HepG2 (cell line): ENCODE results near the gene STK24. TPM values are rescaled to one million over a fixed set of nuclear protein-coding genes. Genes with fewer than 3 reads are reported as not detected.

Experiments
- DNMT3B ChIP-seq: conservative IDR thresholded peaks from 2 replicates; pipeline ENCODE4 v1.6.1; 2016; ENCODE audit warnings: missing biosample characterization, control low read depth
- FOXA3 ChIP-seq: IDR thresholded peaks from 2 replicates; pipeline ENCODE4 v1.6.1; 2016; ENCODE audit warnings: missing genetic modification reagents, missing compliant biosample characterization
- ISL2 ChIP-seq: sonication (generic); formaldehyde crosslinking; IDR thresholded peaks from 2 replicates; pipeline ENCODE4 v1.5.0; 2020; ENCODE audit warnings: missing genetic modification reagents
- JUND ChIP-seq: sonication (generic); formaldehyde crosslinking; IDR thresholded peaks from 2 replicates; pipeline ENCODE4 v1.8.0; 2022; ENCODE audit warnings: mild to moderate bottlenecking, missing genetic modification reagents
- KAT2B ChIP-seq: fragments of 150-350 bp; IDR thresholded peaks from 2 replicates; pipeline ENCODE4 v1.6.1; 2014; ENCODE audit warnings: low read depth, low read length, borderline replicate concordance
- POLR2AphosphoS2 ChIP-seq: IDR thresholded peaks from 2 replicates; pipeline ENCODE4 v1.6.1; 2011; ENCODE audit warnings: low read depth, low read length, improper control_type of control experiment
- POLR2AphosphoS5 ChIP-seq: IDR thresholded peaks from 2 replicates; pipeline ENCODE4 v1.6.1; 2012; ENCODE audit warnings: low read depth, low read length
- SALL1 ChIP-seq: sonication (generic); formaldehyde crosslinking; IDR thresholded peaks from 2 replicates; pipeline ENCODE4 v1.8.0; 2022; ENCODE audit warnings: mild to moderate bottlenecking, missing genetic modification reagents
- SMAD1 ChIP-seq: sonication (generic); formaldehyde crosslinking; IDR thresholded peaks from 2 replicates; pipeline ENCODE4 v1.4.0; 2020; ENCODE audit warnings: missing genetic modification reagents, low read depth, mild to moderate bottlenecking, borderline replicate concordance
- ZFY ChIP-seq: sonication (generic); formaldehyde crosslinking; IDR thresholded peaks from 2 replicates; pipeline ENCODE4 v1.4.0; 2020; ENCODE audit warnings: missing genetic modification reagents
- ZNF274 ChIP-seq: sonication (generic); formaldehyde crosslinking; IDR thresholded peaks from 2 replicates; pipeline ENCODE4 v1.5.1; 2020; ENCODE audit warnings: mild to moderate bottlenecking, missing genetic modification reagents
- polyA plus RNA-seq, 8 experiments: library from polyadenylated mRNA; depleted of rRNA in 3 of 8; stranded (reverse) in 7 of 8; unstranded in 1 of 8; fragments of >200 nt; fragmentation: Illumina TruSeq in 4 of 8; extraction: Trizol in 4 of 8; gene quantifications; 2 replicates each; pipeline versions ENCODE4 v1.2.1 to v1.2.3, GENCODE V29; 2011 to 2016; ENCODE audit warnings: low read depth in 4 of 8, missing spikeins in 1 of 8, mixed read lengths in 1 of 8; ENCODE audit not compliant: insufficient read depth in 1 of 8
- total RNA-seq, 5 experiments: library from RNA; depleted of rRNA; stranded (reverse); fragments of >200 nt; fragmentation: Illumina TruSeq; extraction: Trizol; gene quantifications; 2 replicates each; pipeline ENCODE4 v1.2.3, GENCODE V29; 2016; ENCODE audit warnings: low read depth in 1 of 5
- TF ChIP-seq, protein P1 (sequence below): sonication (generic); formaldehyde crosslinking; IDR thresholded peaks from 2 replicates; pipeline ENCODE4 v1.5.0; 2020; ENCODE audit warnings: mild to moderate bottlenecking, missing genetic modification reagents, borderline replicate concordance
- TF ChIP-seq, protein P2 (sequence below): sonication (generic); formaldehyde crosslinking; IDR thresholded peaks from 2 replicates; pipeline ENCODE4 v1.4.0; 2020; ENCODE audit warnings: missing genetic modification reagents
- TF ChIP-seq, protein P3 (sequence below): sonication (generic); formaldehyde crosslinking; IDR thresholded peaks from 2 replicates; pipeline ENCODE4 v1.5.1; 2020; ENCODE audit warnings: mild to moderate bottlenecking, missing genetic modification reagents, borderline replicate concordance
- TF ChIP-seq, protein P4 (sequence below): sonication (generic); formaldehyde crosslinking; IDR thresholded peaks from 2 replicates; pipeline ENCODE4 v1.5.0; 2020; ENCODE audit warnings: missing genetic modification reagents

STK24 gene
- total and polyA plus RNA-seq, 2 of the 13 experiments (the other 11 are each of a cell fraction or from before 2014, with no cell fraction given), result 51.3 to 73.0 TPM

DNA sequence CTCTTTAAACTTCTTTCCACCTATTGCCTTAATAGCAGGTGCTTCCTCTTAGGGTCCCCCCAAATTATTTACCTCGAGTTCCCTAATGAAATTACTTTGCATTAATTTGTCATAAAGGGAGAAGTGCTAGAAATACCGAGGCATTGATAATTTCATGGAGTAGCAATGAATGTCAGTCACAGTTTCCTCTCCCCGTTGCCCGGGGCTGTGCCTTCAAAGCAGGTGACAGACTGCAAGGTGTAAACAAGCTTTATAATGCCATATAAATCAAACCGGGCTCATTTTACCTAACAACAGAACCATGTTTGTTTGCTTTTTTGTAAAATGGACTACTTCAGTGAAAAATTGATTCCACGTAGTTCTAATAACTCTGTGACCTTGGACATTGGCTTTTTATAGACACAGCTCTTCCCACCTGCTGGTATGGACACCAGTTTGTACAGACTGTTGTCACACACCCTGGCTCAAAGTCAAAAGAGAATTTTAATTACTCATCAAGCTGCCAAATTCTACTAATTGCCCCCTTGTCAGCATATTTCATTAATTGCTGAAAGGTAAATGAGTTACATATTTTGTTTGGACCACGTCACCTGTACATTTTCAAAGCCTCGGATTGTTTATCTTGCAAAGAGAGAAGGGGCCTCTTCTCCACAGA is 171.1 kb downstream of the STK24 start (continued):
- TF ChIP-seq, protein P1, sequence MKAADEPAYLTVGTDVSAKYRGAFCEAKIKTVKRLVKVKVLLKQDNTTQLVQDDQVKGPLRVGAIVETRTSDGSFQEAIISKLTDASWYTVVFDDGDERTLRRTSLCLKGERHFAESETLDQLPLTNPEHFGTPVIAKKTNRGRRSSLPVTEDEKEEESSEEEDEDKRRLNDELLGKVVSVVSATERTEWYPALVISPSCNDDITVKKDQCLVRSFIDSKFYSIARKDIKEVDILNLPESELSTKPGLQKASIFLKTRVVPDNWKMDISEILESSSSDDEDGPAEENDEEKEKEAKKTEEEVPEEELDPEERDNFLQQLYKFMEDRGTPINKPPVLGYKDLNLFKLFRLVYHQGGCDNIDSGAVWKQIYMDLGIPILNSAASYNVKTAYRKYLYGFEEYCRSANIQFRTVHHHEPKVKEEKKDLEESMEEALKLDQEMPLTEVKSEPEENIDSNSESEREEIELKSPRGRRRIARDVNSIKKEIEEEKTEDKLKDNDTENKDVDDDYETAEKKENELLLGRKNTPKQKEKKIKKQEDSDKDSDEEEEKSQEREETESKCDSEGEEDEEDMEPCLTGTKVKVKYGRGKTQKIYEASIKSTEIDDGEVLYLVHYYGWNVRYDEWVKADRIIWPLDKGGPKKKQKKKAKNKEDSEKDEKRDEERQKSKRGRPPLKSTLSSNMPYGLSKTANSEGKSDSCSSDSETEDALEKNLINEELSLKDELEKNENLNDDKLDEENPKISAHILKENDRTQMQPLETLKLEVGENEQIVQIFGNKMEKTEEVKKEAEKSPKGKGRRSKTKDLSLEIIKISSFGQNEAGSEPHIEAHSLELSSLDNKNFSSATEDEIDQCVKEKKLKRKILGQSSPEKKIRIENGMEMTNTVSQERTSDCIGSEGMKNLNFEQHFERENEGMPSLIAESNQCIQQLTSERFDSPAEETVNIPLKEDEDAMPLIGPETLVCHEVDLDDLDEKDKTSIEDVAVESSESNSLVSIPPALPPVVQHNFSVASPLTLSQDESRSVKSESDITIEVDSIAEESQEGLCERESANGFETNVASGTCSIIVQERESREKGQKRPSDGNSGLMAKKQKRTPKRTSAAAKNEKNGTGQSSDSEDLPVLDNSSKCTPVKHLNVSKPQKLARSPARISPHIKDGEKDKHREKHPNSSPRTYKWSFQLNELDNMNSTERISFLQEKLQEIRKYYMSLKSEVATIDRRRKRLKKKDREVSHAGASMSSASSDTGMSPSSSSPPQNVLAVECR, result no peak
- TF ChIP-seq FOXA3 (CRISPR knock-in tag) (0 out of 2 replicates have a peak, but pooled peaks have one; percentile 23), DNMT3B (CRISPR knock-in tag) (no peak), ZFY (no peak), JUND (CRISPR knock-in tag) (no peak), ISL2 (CRISPR knock-in tag) (no peak), SALL1 (CRISPR knock-in tag) (peak; percentile 19; the same call in 1 of the 2 replicates), ZNF274 (no peak), POLR2AphosphoS2 (0 out of 2 replicates have a peak, but pooled peaks have one; percentile 41), SMAD1 (CRISPR knock-in tag) (no peak), KAT2B (no peak), POLR2AphosphoS5 (0 out of 2 replicates have a peak, but pooled peaks have one; percentile 16)
- TF ChIP-seq, protein P2, sequence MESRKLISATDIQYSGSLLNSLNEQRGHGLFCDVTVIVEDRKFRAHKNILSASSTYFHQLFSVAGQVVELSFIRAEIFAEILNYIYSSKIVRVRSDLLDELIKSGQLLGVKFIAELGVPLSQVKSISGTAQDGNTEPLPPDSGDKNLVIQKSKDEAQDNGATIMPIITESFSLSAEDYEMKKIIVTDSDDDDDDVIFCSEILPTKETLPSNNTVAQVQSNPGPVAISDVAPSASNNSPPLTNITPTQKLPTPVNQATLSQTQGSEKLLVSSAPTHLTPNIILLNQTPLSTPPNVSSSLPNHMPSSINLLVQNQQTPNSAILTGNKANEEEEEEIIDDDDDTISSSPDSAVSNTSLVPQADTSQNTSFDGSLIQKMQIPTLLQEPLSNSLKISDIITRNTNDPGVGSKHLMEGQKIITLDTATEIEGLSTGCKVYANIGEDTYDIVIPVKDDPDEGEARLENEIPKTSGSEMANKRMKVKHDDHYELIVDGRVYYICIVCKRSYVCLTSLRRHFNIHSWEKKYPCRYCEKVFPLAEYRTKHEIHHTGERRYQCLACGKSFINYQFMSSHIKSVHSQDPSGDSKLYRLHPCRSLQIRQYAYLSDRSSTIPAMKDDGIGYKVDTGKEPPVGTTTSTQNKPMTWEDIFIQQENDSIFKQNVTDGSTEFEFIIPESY (CRISPR knock-in tag), result no peak
- TF ChIP-seq, protein P3, sequence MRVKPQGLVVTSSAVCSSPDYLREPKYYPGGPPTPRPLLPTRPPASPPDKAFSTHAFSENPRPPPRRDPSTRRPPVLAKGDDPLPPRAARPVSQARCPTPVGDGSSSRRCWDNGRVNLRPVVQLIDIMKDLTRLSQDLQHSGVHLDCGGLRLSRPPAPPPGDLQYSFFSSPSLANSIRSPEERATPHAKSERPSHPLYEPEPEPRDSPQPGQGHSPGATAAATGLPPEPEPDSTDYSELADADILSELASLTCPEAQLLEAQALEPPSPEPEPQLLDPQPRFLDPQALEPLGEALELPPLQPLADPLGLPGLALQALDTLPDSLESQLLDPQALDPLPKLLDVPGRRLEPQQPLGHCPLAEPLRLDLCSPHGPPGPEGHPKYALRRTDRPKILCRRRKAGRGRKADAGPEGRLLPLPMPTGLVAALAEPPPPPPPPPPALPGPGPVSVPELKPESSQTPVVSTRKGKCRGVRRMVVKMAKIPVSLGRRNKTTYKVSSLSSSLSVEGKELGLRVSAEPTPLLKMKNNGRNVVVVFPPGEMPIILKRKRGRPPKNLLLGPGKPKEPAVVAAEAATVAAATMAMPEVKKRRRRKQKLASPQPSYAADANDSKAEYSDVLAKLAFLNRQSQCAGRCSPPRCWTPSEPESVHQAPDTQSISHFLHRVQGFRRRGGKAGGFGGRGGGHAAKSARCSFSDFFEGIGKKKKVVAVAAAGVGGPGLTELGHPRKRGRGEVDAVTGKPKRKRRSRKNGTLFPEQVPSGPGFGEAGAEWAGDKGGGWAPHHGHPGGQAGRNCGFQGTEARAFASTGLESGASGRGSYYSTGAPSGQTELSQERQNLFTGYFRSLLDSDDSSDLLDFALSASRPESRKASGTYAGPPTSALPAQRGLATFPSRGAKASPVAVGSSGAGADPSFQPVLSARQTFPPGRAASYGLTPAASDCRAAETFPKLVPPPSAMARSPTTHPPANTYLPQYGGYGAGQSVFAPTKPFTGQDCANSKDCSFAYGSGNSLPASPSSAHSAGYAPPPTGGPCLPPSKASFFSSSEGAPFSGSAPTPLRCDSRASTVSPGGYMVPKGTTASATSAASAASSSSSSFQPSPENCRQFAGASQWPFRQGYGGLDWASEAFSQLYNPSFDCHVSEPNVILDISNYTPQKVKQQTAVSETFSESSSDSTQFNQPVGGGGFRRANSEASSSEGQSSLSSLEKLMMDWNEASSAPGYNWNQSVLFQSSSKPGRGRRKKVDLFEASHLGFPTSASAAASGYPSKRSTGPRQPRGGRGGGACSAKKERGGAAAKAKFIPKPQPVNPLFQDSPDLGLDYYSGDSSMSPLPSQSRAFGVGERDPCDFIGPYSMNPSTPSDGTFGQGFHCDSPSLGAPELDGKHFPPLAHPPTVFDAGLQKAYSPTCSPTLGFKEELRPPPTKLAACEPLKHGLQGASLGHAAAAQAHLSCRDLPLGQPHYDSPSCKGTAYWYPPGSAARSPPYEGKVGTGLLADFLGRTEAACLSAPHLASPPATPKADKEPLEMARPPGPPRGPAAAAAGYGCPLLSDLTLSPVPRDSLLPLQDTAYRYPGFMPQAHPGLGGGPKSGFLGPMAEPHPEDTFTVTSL (CRISPR knock-in tag), result no peak
- TF ChIP-seq, protein P4, sequence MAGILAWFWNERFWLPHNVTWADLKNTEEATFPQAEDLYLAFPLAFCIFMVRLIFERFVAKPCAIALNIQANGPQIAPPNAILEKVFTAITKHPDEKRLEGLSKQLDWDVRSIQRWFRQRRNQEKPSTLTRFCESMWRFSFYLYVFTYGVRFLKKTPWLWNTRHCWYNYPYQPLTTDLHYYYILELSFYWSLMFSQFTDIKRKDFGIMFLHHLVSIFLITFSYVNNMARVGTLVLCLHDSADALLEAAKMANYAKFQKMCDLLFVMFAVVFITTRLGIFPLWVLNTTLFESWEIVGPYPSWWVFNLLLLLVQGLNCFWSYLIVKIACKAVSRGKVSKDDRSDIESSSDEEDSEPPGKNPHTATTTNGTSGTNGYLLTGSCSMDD (CRISPR knock-in tag), result no peak
